GM12878 (cell line): ENCODE results near the gene EPB41L4B. TPM values are rescaled to one million over a fixed set of nuclear protein-coding genes. Genes with fewer than 3 reads are reported as not detected.

Experiments used
- ATAC-seq: fragments of 200-7000 bp; cut with Tn5 transposase; 3 replicates; pipeline ENCODE4 v1.9.1; 2020; ENCODE audit warnings: mild to moderate bottlenecking, moderate library complexity
- BruUV-seq: library from RNA; stranded (reverse); fragments of 400-500 nt; replicated peaks from 2 replicates; lab custom pipeline; 2021; lab: Mats Ljungman, UMichigan
- CTCF ChIA-PET: fragments of 300-600 bp; sonication (Branson Sonifier 250); formaldehyde crosslinking; extraction: SDS; loops from one replicate; lab custom pipeline; 2021; ENCODE audit warnings: inconsistent platforms; lab: Yijun Ruan, JAX
- POLR2A ChIA-PET: fragments of 350-600 bp; formaldehyde crosslinking; extraction: SDS; loops from one replicate; lab custom pipeline; 2021; ENCODE audit warnings: inconsistent platforms; lab: Charles Lee
- RAD21 ChIA-PET: fragments of 300-600 bp; sonication (Branson Sonifier 250); formaldehyde crosslinking; loops from one replicate; lab custom pipeline; 2023; ENCODE audit warnings: antibody characterized with exemption; ENCODE audit not compliant: unreplicated experiment; lab: Charles Lee
- SMC1A ChIA-PET: fragments of 300-600 bp; sonication (Branson Sonifier 250); formaldehyde crosslinking; loops from one replicate; lab custom pipeline; 2023; ENCODE audit not compliant: unreplicated experiment, uncharacterized antibody; lab: Charles Lee
- DNase-seq: peaks from one replicate; pipeline ENCODE4 v3.0.0-alpha.2; 2011; ENCODE audit warnings: low read depth, low spot score
- FAIRE-seq: peaks from 3 replicates; lab custom pipeline; 2011; peaks lifted over from hg19 to GRCh38; lab: Jason Lieb, UNC
- H2AFZ ChIP-seq: 2 replicates; pipeline ENCODE4 v1.6.0; 2011; ENCODE audit warnings: low read depth, low read length, control low read depth; ENCODE audit not compliant: control insufficient read depth
- H3K27ac ChIP-seq: 2 replicates; pipeline ENCODE4 v1.5.1; 2011; ENCODE audit warnings: control low read depth; ENCODE audit not compliant: control insufficient read depth, insufficient read depth
- H3K27me3 ChIP-seq, 2 experiments: replicated peaks in 1 of 2; 2 replicates each; pipeline versions ENCODE4 v1.6.0 to v1.6.1; 2011; ENCODE audit warnings: low read length in 1 of 2; ENCODE audit not compliant: control insufficient read depth in 2 of 2, insufficient read depth in 2 of 2
- H3K36me3 ChIP-seq, 2 experiments: 2 replicates each; pipeline ENCODE4 v1.5.1; 2011; ENCODE audit warnings: low read length in 1 of 2; ENCODE audit not compliant: control insufficient read depth in 2 of 2, insufficient read depth in 2 of 2
- H3K4me1 ChIP-seq: 2 replicates; pipeline ENCODE4 v1.6.1; 2011; ENCODE audit warnings: mild to moderate bottlenecking, low read length, moderate library complexity, mixed read lengths; ENCODE audit not compliant: control insufficient read depth, insufficient read depth
- H3K4me2 ChIP-seq: 2 replicates; pipeline ENCODE4 v1.6.0; 2011; ENCODE audit warnings: control low read depth; ENCODE audit not compliant: control insufficient read depth, insufficient read depth
- H3K4me3 ChIP-seq: fragments of 200-600 bp; sonication (generic); 2 replicates; pipeline ENCODE4 v1.5.1; 2016
- H3K79me2 ChIP-seq: 2 replicates; pipeline ENCODE4 v1.6.0; 2011; ENCODE audit warnings: low read length; ENCODE audit not compliant: control insufficient read depth, insufficient read depth
- H3K9ac ChIP-seq: 2 replicates; pipeline ENCODE4 v1.8.0; 2011; ENCODE audit warnings: low read length, control low read depth, mixed read lengths; ENCODE audit not compliant: control insufficient read depth, insufficient read depth
- H3K9me3 ChIP-seq: replicated peaks from 3 replicates; pipeline ENCODE4 v1.5.1; 2011; ENCODE audit warnings: mild to moderate bottlenecking, low read length; ENCODE audit not compliant: control insufficient read depth, insufficient read depth
- H4K20me1 ChIP-seq: 2 replicates; pipeline ENCODE4 v1.6.0; 2011; ENCODE audit not compliant: control insufficient read depth, insufficient read depth
- ASH2L ChIP-seq: fragments of 300-600, 200-600 bp; sonication (generic); IDR thresholded peaks from 2 replicates; pipeline ENCODE4 v1.6.1; 2017; ENCODE audit warnings: low read depth, mild to moderate bottlenecking, borderline replicate concordance
- GABPA ChIP-seq: IDR thresholded peaks from 2 replicates; pipeline ENCODE4 v1.6.1; 2014; ENCODE audit warnings: antibody characterized with exemption, low read depth, mild to moderate bottlenecking, inconsistent platforms
- HDAC2 ChIP-seq: fragments of 200-600 bp; sonication (generic); IDR thresholded peaks from 2 replicates; pipeline ENCODE4 v1.6.1; 2017
- HDGF ChIP-seq: fragments of 450-650 bp; IDR thresholded peaks from 2 replicates; pipeline ENCODE4 v1.6.1; 2016; ENCODE audit warnings: antibody characterized with exemption
- MTA3 ChIP-seq: IDR thresholded peaks from 2 replicates; pipeline ENCODE4 v1.6.1; 2012; ENCODE audit warnings: low read length, inconsistent platforms, borderline replicate concordance
- NBN ChIP-seq: fragments of 450-650 bp; IDR thresholded peaks from 2 replicates; pipeline ENCODE4 v1.6.1; 2016
- NFYA ChIP-seq: IDR thresholded peaks from 2 replicates; pipeline ENCODE4 v1.6.1; 2011; ENCODE audit warnings: low read depth, mild to moderate bottlenecking, low read length, improper control_type of control experiment, borderline replicate concordance
- REST ChIP-seq: IDR thresholded peaks from 2 replicates; pipeline ENCODE4 v1.6.1; 2012; ENCODE audit warnings: mild to moderate bottlenecking, low read depth, low read length
- SMAD5 ChIP-seq: IDR thresholded peaks from 2 replicates; pipeline ENCODE4 v1.6.1; 2016; ENCODE audit warnings: antibody characterized with exemption, low read depth
- SUPT20H ChIP-seq: IDR thresholded peaks from 2 replicates; pipeline ENCODE4 v1.6.1; 2011; ENCODE audit warnings: low read depth, mild to moderate bottlenecking, low read length, moderate library complexity, borderline replicate concordance; ENCODE audit not compliant: control insufficient read depth
- ZBTB40 ChIP-seq: fragments of 450-650 bp; IDR thresholded peaks from 2 replicates; pipeline ENCODE4 v1.6.1; 2016; ENCODE audit warnings: mild to moderate bottlenecking, moderate library complexity, borderline replicate concordance
- ZNF24 ChIP-seq: fragments of 450-650 bp; IDR thresholded peaks from 2 replicates; pipeline ENCODE4 v1.6.1; 2017; ENCODE audit warnings: antibody characterized with exemption, mild to moderate bottlenecking
- WGBS: methylation state at CpG from one replicate; pipeline ENCODE4 v1.1.6; 2016; ENCODE audit warnings: low lambda C conversion rate; ENCODE audit not compliant: insufficient replicate concordance, insufficient coverage; ENCODE audit errors: missing lambda C conversion rate; 5-methylcytosine and 5-hydroxymethylcytosine counted together
- in situ Hi-C: fragments of 300-500 bp; cut with MboI; formaldehyde crosslinking; loops from 9 replicates; pipeline ENCODE4 v1.14.3; 2018; ENCODE audit warnings: mixed read lengths
- intact Hi-C: fragments of 100-400 bp; cut with micrococcal nuclease; formaldehyde crosslinking; loops from one replicate; pipeline ENCODE4 v1.14.2; 2022; ENCODE audit not compliant: unreplicated experiment
- polyA plus RNA-seq, 11 experiments: library from polyadenylated mRNA; depleted of rRNA in 4 of 11; unstranded in 6 of 11; stranded (reverse) in 5 of 11; fragments of >200 nt; fragmentation: Nextera tagmentation in 4 of 11; fragmentation: Illumina TruSeq in 1 of 11; extraction: Ambion mirVana in 4 of 11; extraction: Trizol in 1 of 11; gene quantifications; 1 replicate in 1 of 11; 2 replicates in 10 of 11; pipeline versions ENCODE4 v1.2.1 to v1.2.3, GENCODE V29; 2011 to 2016; ENCODE audit warnings: inconsistent platforms in 2 of 11, missing spikeins in 2 of 11, low read depth in 1 of 11
- total RNA-seq, 4 experiments: library from RNA; depleted of rRNA in 3 of 4; stranded (reverse); fragments of >200 nt in 3 of 4; fragmentation: Illumina TruSeq in 1 of 4; extraction: Trizol in 1 of 4; gene quantifications; 2 replicates each; pipeline versions ENCODE4 v1.2.1 to v1.2.3, GENCODE V29; 2013 to 2021

EPB41L4B gene
- total and polyA plus RNA-seq, 10 of the 15 experiments (the other 5 are each of a cell fraction or from before 2014, with no cell fraction given), result 0.04 to 0.75 (median 0.13) TPM; not detected in 1

- FAIRE-seq (no peak), ATAC-seq (no peak), DNase-seq (no peak)
- ChIA-PET POLR2A (no interaction called here), RAD21 (interaction anchor here (1.8 kb wide), 1 partner anchor 150 kb away, joined by 4 read pairs; no protein-coding TSS in a partner anchor), SMC1A (interaction anchor here (1.1 kb wide), 1 partner anchor 10 kb away, joined by 3 read pairs; no protein-coding TSS in a partner anchor), CTCF (interaction anchor here (1.2 to 1.6 kb wide), 3 partner anchors 84 to 154 kb away, joined by 3 to 5 read pairs (median 5); no protein-coding TSS in a partner anchor)
- no TSS peak for BruUV-seq
- H2AFZ ChIP-seq, result no peak overlapping the region
- no peaks in the 10 kb centered on the region for H3K4me1 ChIP-seq
- no peak overlapping the region for H3K4me2 ChIP-seq
- H3K4me3 ChIP-seq, result no peak overlapping the region
- in situ Hi-C loops (no loop called here), intact Hi-C loops (no loop called here)
- H3K27ac ChIP-seq, result no peak overlapping the region
- H3K27me3 ChIP-seq, result peaks cover 6 to 8% of the 10 kb centered on the region in 2 experiments
- TF ChIP-seq HDAC2 (no peak), SMAD5 (no peak), ZBTB40 (no peak), NFYA (no peak), SUPT20H (no peak), NBN (no peak), GABPA (no peak), HDGF (no peak), ZNF24 (no peak), MTA3 (no peak), ASH2L (no peak), REST (no peak)
- H3K9me3 ChIP-seq, result no peaks in the 10 kb centered on the region
- no peaks in the 10 kb centered on the region; the same call in 1 of the 2 replicates for H4K20me1 ChIP-seq
- H3K79me2 ChIP-seq, result no peaks in the 10 kb centered on the region
- H3K9ac ChIP-seq, result no peak overlapping the region
- no peaks in the 10 kb centered on the region for H3K36me3 ChIP-seq
- 19% methylated on average over 12 of the region's 12 CpGs for WGBS
Observed at GRCh38 chr9:109316207-109316640, 4.6 kb downstream of the EPB41L4B start.
